CD4-positive, alpha-beta T cell treated with Interleukin-12 subunit alpha and Interleukin-12 subunit beta, for 1 hour (primary cell): ENCODE results near the gene LDLRAP1.

Experiments used
- DNase-seq: peaks from one replicate; pipeline ENCODE4 v3.0.0-alpha.2; 2020

Gene LDLRAP1

DNA sequence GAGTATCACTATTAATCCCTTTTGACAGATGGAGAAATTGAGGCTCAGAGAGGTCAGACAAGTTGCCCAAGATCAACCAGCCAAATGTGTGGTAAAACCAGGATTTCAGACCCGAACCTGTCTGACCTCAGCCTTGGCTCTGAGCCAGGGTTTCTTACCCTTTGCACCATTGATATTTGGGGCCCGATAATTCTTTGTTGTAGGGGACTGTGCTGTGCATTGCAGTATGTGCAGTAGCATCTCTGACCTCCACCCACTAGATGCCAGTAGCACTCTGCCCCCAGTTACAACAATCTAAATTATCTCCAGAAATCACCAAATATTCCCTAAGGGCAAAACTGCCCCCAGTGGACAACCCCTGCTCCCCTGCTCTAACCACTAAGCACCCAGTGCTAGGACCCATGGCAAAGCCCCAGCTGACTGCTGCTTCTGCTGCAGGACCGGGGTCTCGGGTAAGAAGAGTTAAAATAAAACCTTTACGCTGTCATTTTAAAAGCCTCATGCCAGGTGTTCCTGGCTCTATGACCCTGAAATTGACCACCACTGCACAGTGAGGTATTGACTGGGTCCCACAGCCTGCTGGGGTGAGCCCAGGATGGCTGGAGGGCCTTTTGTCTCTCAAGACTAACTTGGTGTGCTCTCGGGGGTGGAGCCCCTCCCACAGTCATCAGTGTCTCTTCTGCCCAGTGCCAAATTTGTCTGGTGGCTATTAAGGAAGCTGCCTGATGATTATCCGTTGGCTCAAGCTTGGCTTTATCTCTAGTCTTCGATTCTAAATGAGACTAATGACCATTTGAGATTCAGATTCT, 67.6 kb downstream of the LDLRAP1 start:
- DNase-seq = peak; percentile 37

DNA sequence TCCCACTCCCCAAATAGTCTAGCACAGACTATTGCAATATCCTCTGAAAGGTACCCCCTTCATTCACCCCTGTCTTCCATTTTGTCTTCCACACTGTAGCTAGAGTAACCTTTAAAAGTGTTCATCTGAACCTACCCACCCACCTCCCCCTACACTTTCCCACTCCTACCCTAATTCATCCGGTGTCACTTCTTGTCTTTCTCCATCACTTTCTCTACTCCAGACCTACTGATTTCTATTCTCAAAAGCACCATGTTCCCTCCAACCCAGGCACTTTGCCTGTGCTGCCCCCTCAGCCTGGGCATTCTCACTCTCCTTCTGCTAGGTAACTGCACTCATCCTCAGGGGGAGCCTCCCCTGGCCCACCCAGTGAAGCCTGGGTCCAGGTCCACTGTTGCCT, 68.4 kb downstream of the LDLRAP1 start:
- DNase-seq = no peak

DNA sequence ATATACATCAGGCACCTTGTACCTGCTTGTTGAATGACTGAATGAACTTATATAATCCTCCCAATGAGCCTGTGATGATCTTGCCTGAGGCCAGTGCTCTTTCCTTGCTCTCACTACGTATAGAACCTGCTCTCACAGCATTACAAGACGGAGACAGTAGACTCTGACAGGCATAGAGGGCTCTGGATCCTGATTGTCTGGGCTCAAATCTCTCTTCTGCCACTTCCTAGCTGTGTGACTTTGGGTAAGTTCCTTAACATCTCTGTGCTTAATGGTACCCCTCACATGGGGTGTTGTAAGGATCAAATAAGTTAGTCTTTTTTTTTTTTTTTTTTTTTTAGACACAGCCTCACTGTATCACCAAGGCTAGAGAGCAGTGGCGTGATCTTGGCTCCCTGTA, 69.0 kb downstream of the LDLRAP1 start:
- DNase-seq = no peak

DNA sequence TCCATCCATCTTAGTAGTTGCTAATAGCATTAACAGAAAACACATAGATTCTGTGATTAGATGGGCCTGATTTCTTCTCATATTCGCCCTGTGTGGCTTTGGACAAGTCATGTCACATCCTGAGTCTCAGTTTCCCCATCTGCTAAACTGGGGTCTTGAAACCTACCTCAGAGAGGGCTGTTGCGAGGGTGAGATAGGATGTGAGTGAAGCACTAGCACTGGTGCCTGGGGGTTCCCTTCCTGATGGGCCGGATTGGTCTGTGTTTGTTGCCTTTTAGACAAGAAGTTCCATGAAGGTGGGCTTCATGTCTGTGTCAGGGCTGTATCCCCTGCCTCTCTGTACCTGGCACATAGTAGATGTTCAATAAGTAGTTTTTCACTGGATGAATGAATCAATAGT, 69.7 kb downstream of the LDLRAP1 start:
- DNase-seq = no peak

DNA sequence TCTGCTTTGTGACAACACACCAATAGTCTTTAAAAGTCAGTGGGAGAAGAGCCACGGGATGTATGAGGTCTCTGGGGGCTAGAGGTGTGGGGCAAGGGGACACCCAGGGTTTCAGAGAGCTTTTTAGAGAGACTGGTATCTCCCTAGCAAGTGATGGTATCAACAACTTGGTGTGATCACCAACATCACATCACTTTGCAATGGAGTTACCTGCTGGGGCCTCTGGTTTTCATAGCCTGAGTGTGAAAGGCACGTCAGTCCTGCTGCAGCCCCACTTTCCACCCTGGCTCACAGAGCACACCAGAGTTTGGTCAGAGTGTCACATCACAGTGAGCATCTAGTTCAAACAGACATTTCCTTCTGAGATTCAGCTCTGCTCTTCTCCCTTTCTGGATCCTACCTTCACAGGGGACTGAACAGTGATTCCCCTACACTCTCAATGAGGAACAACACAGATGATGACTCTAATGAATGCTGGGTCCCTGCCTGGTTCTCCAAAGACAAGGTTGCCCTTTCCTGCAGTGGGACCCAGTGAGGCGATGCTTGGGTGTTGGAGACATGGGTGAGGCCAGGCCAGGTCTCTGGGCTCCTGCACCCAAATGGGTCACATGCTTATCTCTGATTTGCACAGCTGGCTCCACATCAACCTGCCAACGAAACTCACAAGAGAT, 71.2 kb downstream of the LDLRAP1 start:
- no peak for DNase-seq

DNA sequence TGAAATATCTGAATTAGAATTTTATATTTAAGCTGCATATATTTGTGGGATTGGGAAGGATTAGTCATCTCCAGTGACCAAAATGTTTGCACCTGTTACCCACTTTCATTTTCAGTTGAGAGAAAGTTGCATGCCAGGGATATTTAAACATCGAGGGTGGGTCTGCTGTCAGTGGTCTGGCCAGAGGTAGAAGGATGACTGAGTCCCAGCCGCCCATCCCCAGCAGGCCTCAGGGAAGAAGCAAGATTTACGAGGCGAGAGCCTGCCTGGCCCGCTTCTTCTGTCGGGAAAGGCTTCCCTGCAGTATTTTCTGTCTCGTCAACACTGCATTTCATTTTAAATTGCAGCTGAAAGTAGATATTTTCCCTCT, 71.8 kb downstream of the LDLRAP1 start:
- DNase-seq = no peak

DNA sequence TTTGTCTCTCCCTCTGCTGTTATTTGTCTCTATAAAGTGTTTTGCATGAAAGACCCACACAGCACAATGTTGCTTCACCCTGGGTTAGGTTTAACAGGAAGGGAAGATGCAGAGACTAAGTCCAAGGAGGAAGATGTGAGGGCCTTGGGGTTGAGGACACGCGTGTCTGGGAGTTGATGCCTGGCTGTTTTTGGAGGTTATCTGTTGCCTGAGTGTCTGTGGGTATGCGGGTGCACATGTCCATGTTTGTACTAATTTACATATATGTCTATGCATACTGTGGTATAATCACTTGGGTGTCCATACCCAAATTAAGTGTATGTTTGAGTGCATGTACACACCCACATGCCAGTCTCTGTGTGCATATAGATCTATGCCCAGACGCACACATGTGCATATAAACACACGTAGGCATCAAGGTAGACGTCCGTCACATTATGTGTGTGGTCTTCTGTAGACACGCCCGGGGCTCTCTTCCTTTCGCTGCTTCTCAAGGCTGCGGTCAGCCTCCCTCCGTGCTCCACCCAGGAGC, 72.2 kb downstream of the LDLRAP1 start:
- DNase-seq = no peak

DNA sequence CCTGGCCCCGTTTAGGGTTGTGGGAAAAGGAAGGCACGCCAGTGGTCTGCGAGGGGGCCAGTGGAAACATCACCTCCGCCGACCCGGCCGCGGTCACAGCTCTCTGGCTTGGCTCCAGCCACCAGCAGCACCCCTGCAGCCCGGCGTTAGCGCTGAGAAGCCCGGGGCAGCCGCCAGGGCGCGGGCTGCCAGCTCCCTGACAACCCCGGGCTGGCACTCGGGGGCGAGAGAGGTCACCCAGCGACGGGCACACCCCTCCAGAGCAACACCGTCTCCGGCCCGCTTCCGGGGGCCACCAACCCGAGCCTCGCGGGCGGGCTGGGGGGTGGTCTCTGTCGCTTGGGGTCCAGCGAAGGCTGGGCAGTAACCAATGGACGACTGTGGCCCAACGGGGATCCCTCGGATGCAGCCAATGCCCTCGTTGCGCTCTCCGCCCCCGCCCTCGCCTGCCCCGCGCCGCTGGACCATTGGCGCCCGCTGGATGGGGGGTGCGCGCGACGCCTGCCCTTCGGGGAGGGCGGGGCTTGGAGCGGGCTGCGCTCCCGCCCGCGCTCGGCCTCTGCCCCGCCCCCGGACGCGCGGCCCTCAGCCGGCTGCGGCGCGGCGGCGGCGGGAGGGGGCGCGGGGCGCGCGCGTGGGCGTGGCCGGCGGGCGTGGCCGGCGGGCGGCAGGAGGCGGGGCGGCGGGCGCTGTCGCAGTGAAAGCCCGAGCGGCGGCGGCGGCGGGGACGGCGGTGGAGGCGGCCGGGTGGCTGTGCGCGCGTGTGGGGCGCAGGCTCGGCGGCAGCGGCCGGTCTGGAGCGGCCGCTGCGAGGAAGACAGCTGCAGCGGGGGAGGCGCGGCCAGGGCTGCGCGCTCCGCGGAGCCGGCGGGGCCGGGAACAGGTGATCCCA, 72.9 kb downstream of the LDLRAP1 start, which contains the start of gene MAN1C1:
TSS of gene MAN1C1 (plus strand) at position 697 of the 892 bp plus-strand sequence. CDS start 1,007 bp downstream, outside the sequence.
- peak; percentile 93 for DNase-seq

DNA sequence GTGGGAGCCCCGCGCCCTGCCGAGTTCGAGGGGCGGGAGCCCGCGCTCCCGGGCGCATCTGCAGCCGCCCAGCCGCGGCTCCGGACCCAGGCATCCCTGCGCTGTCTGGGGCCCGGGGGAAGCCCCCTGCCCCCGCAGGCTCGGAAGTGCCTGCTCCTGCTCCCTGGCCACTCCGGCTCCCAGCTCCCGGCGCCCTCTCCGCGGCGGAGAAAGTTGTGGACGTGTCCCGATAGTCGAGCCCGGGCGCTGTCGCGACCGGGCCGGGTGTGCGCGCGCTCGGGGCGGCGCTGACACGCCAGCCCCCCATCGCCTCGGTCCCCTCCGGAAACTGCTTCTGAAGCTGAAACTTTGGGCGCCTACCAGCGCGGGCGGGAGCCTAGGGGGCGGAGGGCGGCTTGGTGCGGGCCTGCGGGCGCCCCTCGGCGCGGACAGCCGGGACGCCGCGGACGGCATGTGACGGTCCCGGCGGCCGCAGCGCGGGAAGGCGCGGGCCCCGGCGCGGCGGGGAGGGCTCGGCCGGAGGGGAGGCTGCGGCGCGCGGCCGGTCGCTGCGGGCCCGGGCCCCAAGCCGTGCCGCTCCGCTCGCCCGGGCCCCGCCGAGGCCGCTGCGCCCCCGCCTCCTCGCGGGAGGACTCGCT, 73.7 kb downstream of the LDLRAP1 start:
- DNase-seq = peak; percentile 35

DNA sequence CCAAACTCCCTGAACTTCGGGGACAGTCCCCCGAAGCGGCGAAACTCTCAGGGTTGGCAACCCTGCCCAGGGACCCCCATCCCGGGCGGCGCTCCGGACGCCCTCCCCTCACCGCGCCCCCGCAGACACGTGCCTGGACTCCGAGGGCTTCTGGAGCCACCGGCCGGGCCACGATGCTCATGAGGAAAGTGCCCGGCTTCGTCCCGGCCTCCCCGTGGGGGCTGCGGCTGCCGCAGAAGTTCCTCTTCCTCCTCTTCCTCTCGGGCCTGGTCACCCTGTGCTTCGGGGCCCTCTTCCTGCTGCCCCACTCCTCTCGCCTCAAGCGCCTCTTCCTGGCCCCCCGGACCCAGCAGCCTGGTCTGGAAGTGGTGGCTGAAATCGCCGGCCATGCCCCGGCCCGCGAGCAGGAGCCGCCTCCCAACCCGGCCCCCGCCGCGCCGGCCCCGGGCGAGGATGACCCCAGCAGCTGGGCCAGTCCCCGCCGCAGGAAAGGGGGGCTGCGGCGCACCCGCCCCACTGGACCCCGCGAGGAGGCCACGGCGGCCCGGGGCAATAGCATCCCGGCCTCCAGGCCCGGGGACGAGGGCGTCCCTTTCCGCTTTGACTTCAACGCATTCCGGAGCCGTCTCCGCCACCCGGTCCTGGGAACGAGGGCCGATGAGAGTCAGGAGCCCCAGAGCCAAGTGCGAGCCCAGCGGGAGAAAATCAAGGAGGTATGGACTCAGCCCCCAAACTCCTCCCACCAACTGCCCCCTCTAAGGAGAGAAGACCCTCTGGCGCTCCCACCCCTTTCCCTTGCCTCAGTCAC, 74.4 kb downstream of the LDLRAP1 start:
- no peak for DNase-seq

DNA sequence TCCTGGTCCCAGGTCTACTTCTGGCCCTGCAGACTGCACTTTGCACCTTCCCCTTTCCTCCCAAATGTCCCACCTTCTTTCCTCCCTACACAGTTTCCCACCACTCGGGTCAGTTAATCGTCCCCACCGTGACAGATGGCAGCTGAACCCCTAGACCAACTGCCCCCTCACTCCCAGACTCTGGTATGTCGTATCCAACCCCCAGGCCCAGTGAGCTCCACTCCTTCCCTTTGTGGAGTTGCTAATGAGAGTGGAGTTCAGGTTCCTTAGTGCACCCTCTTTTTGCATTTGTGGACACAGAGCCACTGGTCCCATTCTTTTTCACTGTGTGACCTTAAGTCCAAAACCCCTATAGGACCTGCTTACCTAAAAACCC, 75.0 kb downstream of the LDLRAP1 start:
- DNase-seq = no peak
